Panc1 (cell line): Measurements from ENCODE around the gene ELOVL1.
"Not testable (repeated sequence)": the region's sequence is repeated elsewhere in the genome, so short reads cannot be mapped to it uniquely, and the experiment has no call there.

ENCODE experiments used
- SIN3A ChIP-seq: IDR thresholded peaks from 2 replicates; pipeline ENCODE4 v1.6.1; 2012; ENCODE audit warnings: low read depth, mild to moderate bottlenecking, low read length, moderate library complexity, borderline replicate concordance; ENCODE audit not compliant: insufficient read depth
- TCF7L2 ChIP-seq: IDR thresholded peaks from 2 replicates; pipeline ENCODE4 v1.6.1; 2011; ENCODE audit warnings: mild to moderate bottlenecking, low read depth, low read length, inconsistent platforms
- TF ChIP-seq, protein P1 (sequence below): fragments of 450-650 bp; IDR thresholded peaks from 2 replicates; pipeline ENCODE4 v1.5.1; 2017; ENCODE audit warnings: mild to moderate bottlenecking
- TF ChIP-seq, protein P2 (sequence below), 2 experiments: IDR thresholded peaks; 2 replicates each; pipeline ENCODE4 v1.6.1; 2011 to 2012; ENCODE audit warnings: low read depth in 2 of 2, control low read depth in 1 of 2, low read length in 1 of 2, mild to moderate bottlenecking in 1 of 2, moderate library complexity in 1 of 2; ENCODE audit not compliant: insufficient read depth in 1 of 2

DNA sequence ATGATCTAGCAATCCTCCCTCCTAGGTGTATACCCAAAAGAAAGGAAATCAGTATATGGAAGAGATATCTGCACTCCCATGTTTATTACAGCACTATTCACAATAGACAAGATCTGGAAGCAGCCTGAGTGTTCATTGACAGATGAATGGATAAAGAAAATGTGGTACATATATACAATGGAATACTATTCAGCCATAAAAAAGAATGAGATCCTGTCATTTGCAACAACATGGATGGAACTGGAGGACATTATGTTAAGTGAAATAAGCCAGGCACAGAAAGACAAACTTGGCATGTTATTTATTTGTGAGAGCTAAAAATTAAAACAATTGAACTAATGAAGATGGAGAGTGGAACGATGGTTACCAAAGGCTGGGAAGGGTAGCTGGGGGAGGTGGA, 45.6 kb upstream of the ELOVL1 start:
- TF ChIP-seq, protein P1, sequence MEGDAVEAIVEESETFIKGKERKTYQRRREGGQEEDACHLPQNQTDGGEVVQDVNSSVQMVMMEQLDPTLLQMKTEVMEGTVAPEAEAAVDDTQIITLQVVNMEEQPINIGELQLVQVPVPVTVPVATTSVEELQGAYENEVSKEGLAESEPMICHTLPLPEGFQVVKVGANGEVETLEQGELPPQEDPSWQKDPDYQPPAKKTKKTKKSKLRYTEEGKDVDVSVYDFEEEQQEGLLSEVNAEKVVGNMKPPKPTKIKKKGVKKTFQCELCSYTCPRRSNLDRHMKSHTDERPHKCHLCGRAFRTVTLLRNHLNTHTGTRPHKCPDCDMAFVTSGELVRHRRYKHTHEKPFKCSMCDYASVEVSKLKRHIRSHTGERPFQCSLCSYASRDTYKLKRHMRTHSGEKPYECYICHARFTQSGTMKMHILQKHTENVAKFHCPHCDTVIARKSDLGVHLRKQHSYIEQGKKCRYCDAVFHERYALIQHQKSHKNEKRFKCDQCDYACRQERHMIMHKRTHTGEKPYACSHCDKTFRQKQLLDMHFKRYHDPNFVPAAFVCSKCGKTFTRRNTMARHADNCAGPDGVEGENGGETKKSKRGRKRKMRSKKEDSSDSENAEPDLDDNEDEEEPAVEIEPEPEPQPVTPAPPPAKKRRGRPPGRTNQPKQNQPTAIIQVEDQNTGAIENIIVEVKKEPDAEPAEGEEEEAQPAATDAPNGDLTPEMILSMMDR, result not testable (repeated sequence)
- not testable (repeated sequence) for TF ChIP-seq SIN3A, TCF7L2
- TF ChIP-seq, protein P2, sequence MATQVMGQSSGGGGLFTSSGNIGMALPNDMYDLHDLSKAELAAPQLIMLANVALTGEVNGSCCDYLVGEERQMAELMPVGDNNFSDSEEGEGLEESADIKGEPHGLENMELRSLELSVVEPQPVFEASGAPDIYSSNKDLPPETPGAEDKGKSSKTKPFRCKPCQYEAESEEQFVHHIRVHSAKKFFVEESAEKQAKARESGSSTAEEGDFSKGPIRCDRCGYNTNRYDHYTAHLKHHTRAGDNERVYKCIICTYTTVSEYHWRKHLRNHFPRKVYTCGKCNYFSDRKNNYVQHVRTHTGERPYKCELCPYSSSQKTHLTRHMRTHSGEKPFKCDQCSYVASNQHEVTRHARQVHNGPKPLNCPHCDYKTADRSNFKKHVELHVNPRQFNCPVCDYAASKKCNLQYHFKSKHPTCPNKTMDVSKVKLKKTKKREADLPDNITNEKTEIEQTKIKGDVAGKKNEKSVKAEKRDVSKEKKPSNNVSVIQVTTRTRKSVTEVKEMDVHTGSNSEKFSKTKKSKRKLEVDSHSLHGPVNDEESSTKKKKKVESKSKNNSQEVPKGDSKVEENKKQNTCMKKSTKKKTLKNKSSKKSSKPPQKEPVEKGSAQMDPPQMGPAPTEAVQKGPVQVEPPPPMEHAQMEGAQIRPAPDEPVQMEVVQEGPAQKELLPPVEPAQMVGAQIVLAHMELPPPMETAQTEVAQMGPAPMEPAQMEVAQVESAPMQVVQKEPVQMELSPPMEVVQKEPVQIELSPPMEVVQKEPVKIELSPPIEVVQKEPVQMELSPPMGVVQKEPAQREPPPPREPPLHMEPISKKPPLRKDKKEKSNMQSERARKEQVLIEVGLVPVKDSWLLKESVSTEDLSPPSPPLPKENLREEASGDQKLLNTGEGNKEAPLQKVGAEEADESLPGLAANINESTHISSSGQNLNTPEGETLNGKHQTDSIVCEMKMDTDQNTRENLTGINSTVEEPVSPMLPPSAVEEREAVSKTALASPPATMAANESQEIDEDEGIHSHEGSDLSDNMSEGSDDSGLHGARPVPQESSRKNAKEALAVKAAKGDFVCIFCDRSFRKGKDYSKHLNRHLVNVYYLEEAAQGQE (IDR thresholded peaks at IDR 0.05; ENCODE audit: insufficient read depth in 1 of 2, low read depth in 2 of 2, low read length in 1 of 2), result not testable (repeated sequence)
